Keratinocyte (primary cell): ENCODE measurements around the gene GHITM. TPM values are rescaled to one million over a fixed set of nuclear protein-coding genes. Genes with fewer than 3 reads are reported as not detected.

Experiments used
- DNase-seq: peaks from one replicate; pipeline ENCODE4 v3.0.0-alpha.2; 2011; ENCODE audit warnings: low read depth, missing footprints, low spot score
- FAIRE-seq: peaks from 2 replicates; lab custom pipeline; 2011; peaks lifted over from hg19 to GRCh38; lab: Jason Lieb, UNC
- H2AFZ ChIP-seq: 2 replicates; pipeline ENCODE4 v1.6.0; 2012; ENCODE audit warnings: low read length, control low read depth, inconsistent platforms; ENCODE audit not compliant: control insufficient read depth
- H3K27ac ChIP-seq: 2 replicates; pipeline ENCODE4 v1.5.1; 2011; ENCODE audit warnings: low read length; ENCODE audit not compliant: control insufficient read depth, insufficient read depth
- H3K27me3 ChIP-seq: 3 replicates; pipeline ENCODE4 v1.6.0; 2011; ENCODE audit warnings: low read length; ENCODE audit not compliant: control insufficient read depth, insufficient read depth; ENCODE audit errors: extremely low read depth
- H3K36me3 ChIP-seq, 2 experiments: 2 replicates in 1 of 2; 3 replicates in 1 of 2; pipeline ENCODE4 v1.5.1; 2011; ENCODE audit warnings: low read length in 2 of 2, mild to moderate bottlenecking in 1 of 2; ENCODE audit not compliant: control insufficient read depth in 2 of 2, insufficient read depth in 2 of 2; ENCODE audit errors: extremely low read depth in 1 of 2
- H3K4me1 ChIP-seq: 3 replicates; pipeline ENCODE4 v1.5.1; 2011; ENCODE audit warnings: low read length; ENCODE audit not compliant: control insufficient read depth, insufficient read depth; ENCODE audit errors: extremely low read depth
- H3K4me2 ChIP-seq: 3 replicates; pipeline ENCODE4 v1.6.0; 2011; ENCODE audit warnings: low read depth, low read length; ENCODE audit not compliant: control insufficient read depth, insufficient read depth; ENCODE audit errors: extremely low read depth
- H3K4me3 ChIP-seq, 3 experiments: fragments of 200-600 bp in 1 of 3; sonication (generic) in 1 of 3; 2 replicates in 2 of 3; 3 replicates in 1 of 3; pipeline ENCODE4 v1.5.1; 2011 to 2016; ENCODE audit warnings: low read length in 3 of 3, mild to moderate bottlenecking in 3 of 3, control low read depth in 2 of 3, inconsistent platforms in 1 of 3, low read depth in 1 of 3, mixed read lengths in 1 of 3, mixed run types in 1 of 3, moderate library complexity in 1 of 3; ENCODE audit not compliant: control insufficient read depth in 2 of 3, insufficient read depth in 2 of 3; ENCODE audit errors: extremely low read depth in 1 of 3
- H3K79me2 ChIP-seq: 2 replicates; pipeline ENCODE4 v1.6.0; 2012; ENCODE audit warnings: low read length; ENCODE audit not compliant: control insufficient read depth, insufficient read depth
- H3K9ac ChIP-seq: 3 replicates; pipeline ENCODE4 v1.6.0; 2011; ENCODE audit warnings: low read length; ENCODE audit not compliant: control insufficient read depth, insufficient read depth; ENCODE audit errors: extremely low read depth
- H3K9me1 ChIP-seq: 3 replicates; pipeline ENCODE4 v1.6.0; 2011; ENCODE audit warnings: low read length; ENCODE audit not compliant: control insufficient read depth, insufficient read depth; ENCODE audit errors: extremely low read depth
- H3K9me3 ChIP-seq: 2 replicates; pipeline ENCODE4 v1.5.1; 2012; ENCODE audit warnings: low read depth, low read length; ENCODE audit not compliant: control insufficient read depth
- H4K20me1 ChIP-seq: 3 replicates; pipeline ENCODE4 v1.6.0; 2011; ENCODE audit warnings: low read length; ENCODE audit not compliant: control insufficient read depth, insufficient read depth; ENCODE audit errors: extremely low read depth
- CTCF ChIP-seq, 3 experiments: IDR thresholded peaks in 1 of 3; conservative IDR thresholded peaks in 1 of 3; optimal IDR thresholded peaks in 1 of 3; 2 replicates in 2 of 3; 3 replicates in 1 of 3; pipeline versions ENCODE3 to v1.5.1; 2011; ENCODE audit warnings: low read length in 3 of 3, mild to moderate bottlenecking in 3 of 3, moderate library complexity in 2 of 3, control low read depth in 1 of 3, inconsistent platforms in 1 of 3; ENCODE audit not compliant: insufficient read depth in 2 of 3; ENCODE audit errors: extremely low read depth in 1 of 3
- EZH2 ChIP-seq: IDR thresholded peaks from one replicate; pipeline ENCODE4 v1.6.1; 2012; ENCODE audit warnings: inconsistent platforms, mild to moderate bottlenecking, low read length, moderate library complexity
- dilution Hi-C: fragments of 300-500 bp; cut with MboI; formaldehyde crosslinking; loops from one replicate; pipeline ENCODE4 v1.7.0; 2020; ENCODE audit warnings: low sequenced_read_pairs; ENCODE audit not compliant: extremely low pct_ligation_motif_present
- polyA plus RNA-seq, 5 experiments: library from polyadenylated mRNA; depleted of rRNA in 3 of 5; stranded (reverse) in 3 of 5; stranded (forward) in 1 of 5; unstranded in 1 of 5; fragments of >200 nt; gene quantifications; 1 replicate in 1 of 5; 2 replicates in 3 of 5; 3 replicates in 1 of 5; pipeline versions ENCODE4 v1.2.1 to v1.2.3, GENCODE V29; 2011 to 2012; ENCODE audit warnings: missing spikeins in 2 of 5, low read depth in 1 of 5, low replicate concordance in 1 of 5

GHITM gene
- polyA plus RNA-seq, 1 donor (not counting 4 experiments of a cell fraction or from before 2014, with no cell fraction given), result 214 TPM

- peaks cover 37% of the 10 kb centered on the region for H3K4me1 ChIP-seq
- peaks cover 3% of the 10 kb centered on the region for H3K9me1 ChIP-seq
- H3K27me3 ChIP-seq, result no peaks in the 10 kb centered on the region
- no peak overlapping the region for H3K4me3 ChIP-seq
- H3K36me3 ChIP-seq, result no peaks in the 10 kb centered on the region
- H2AFZ ChIP-seq, result peak overlapping the region; percentile 36
- no peak overlapping the region for H3K9ac ChIP-seq
- no peaks in the 10 kb centered on the region for H3K79me2 ChIP-seq
- DNase-seq (no peak), FAIRE-seq (no peak)
- no peak overlapping the region for H3K4me2 ChIP-seq
- H3K9me3 ChIP-seq, result no peaks in the 10 kb centered on the region
- no peak overlapping the region for H3K27ac ChIP-seq
- H4K20me1 ChIP-seq, result no peaks in the 10 kb centered on the region
- dilution Hi-C loops, result no loop called here
- no peak for TF ChIP-seq CTCF (optimal IDR thresholded peaks at IDR 0.05 in 1 of 3, IDR thresholded peaks at IDR 0.05 in 1 of 3, conservative IDR thresholded peaks at IDR 0.05 in 1 of 3; ENCODE audit: extremely low read depth in 1 of 3, insufficient read depth in 2 of 3, low read length in 3 of 3)
- TF ChIP-seq EZH2, result no peak
Observed at GRCh38 chr10:84176351-84176750, 37.0 kb downstream of the GHITM start.

GRCh38 chr10:84176836-84177474, 37.6 kb downstream of the GHITM start:
- peak overlapping the region; percentile 90 for H3K27ac ChIP-seq
- dilution Hi-C loops, result no loop called here

More at GRCh38 chr10:84176836-84177474, 37.6 kb downstream of the GHITM start:
- peaks cover 33% of the 10 kb centered on the region for H3K4me1 ChIP-seq
- TF ChIP-seq EZH2, result no peak
- no peak for TF ChIP-seq CTCF (optimal IDR thresholded peaks at IDR 0.05 in 1 of 3, IDR thresholded peaks at IDR 0.05 in 1 of 3, conservative IDR thresholded peaks at IDR 0.05 in 1 of 3; ENCODE audit: extremely low read depth in 1 of 3, insufficient read depth in 2 of 3, low read length in 3 of 3)
- peaks cover 3% of the 10 kb centered on the region for H3K9me1 ChIP-seq
- no peak for DNase-seq
- H2AFZ ChIP-seq, result peak overlapping the region; percentile 81
- no peak overlapping the region for H3K9ac ChIP-seq
- H3K4me3 ChIP-seq, result no peak overlapping the region
- H3K79me2 ChIP-seq, result no peaks in the 10 kb centered on the region
- H4K20me1 ChIP-seq, result no peaks in the 10 kb centered on the region
- H3K9me3 ChIP-seq, result no peaks in the 10 kb centered on the region
- H3K36me3 ChIP-seq, result no peaks in the 10 kb centered on the region
- H3K27me3 ChIP-seq, result no peaks in the 10 kb centered on the region
- no peak for FAIRE-seq
- no peak overlapping the region for H3K4me2 ChIP-seq
